ENCODE measurements around the gene TAF3.

TAF3 gene

GRCh38 chr10:7881119-7881518 is 62.8 kb downstream of the TAF3 start:
- DNase-seq = no peak

DNA sequence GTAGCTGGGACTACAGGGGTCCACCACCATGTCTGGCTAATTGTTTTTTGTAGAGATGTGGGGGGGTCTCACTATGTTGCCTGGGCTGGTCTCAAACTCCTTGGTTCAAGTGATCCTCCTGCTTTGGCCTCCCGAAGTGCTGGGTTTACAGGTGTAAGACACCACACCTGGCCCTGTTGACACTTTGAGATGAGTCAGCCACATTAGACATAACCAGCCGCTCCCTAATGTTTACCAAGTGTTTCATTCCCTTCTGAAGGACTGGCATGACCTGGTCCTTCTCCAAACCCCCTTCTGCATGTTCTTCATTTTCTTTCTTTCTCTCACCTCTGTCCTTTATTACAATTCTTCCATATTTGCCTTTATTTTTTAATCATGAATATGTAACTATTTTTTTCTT is 67.8 kb downstream of the TAF3 start:
- DNase-seq = no peak

- DNase-seq = no peak
Observed at GRCh38 chr10:7887174-7887816, 69.0 kb downstream of the TAF3 start.

DNA sequence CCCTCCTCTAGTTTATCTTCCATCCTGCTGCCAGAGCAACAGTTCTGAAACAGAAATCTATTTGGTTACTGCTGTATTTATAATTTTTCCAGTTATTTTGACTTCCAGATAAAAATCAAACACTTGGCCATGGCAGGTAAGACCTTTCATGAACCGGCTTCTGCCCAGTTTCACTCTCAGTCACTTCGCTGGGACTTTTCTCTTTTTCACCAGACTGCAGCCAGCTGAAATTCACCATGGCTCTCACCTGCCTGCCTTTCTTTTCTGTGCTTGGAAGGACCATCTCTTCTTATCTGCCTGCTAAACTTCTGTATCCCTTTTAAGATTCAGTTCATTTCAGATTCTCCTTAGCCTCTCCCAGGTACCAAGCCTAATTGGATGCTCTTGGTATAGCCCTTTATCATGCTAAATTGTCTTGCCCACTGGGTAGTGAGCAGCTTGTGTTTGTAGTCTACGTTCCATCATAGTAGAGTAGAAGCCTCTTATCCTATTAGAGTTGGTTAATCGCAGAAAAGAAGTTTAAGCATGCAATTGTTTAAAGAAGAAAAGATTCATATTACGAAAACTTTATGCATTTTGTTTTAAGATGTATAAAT is 71.7 kb downstream of the TAF3 start:
- no peak for DNase-seq

- no peak for DNase-seq
Observed at GRCh38 chr10:7890781-7891180, 72.5 kb downstream of the TAF3 start.

DNA sequence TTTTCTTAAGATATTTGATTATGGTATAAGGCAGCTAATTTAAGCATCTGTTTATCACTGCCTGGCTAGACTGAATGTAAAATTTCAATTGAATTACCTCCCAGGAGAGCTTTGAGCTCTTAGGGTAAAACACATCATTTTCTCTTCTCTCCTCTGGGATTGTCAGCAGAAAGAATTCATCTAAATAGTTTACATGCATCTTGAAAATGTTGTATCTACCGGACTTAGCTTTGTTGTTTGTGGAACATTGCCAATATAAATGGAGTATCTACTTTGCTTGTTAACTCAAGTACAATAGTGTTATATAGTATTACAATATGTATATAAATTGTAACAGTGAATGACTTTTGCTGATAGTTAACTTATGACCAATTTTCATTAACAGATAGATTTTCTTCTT is 73.3 kb downstream of the TAF3 start:
- DNase-seq = no peak

- no peak for DNase-seq
Observed at GRCh38 chr10:7892146-7892545, 73.8 kb downstream of the TAF3 start.

DNA sequence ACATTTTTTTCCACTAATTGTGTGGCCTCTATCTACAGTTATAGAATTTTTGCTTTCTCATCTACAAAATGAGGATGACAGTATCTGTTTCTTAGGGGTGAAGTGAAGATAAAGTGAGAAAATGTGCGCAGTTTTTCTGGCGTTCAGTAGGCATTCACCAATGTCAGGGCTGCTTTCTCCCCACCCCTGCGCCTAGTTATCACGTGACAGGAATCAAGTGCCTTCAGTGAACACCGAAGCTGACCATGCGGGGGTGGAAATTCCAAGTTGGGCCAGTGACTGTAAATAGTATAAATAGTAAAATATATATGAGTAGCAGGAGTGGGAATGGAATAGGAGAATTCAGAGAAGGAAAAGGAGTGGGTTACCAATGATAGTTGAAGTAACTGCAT is 77.4 kb downstream of the TAF3 start:
- DNase-seq = no peak

GRCh38 chr10:7896297-7896696 is 78.0 kb downstream of the TAF3 start:
- DNase-seq = no peak

- DNase-seq = no peak
Observed at GRCh38 chr10:7901256-7901655, 83.0 kb downstream of the TAF3 start.

- no peak for DNase-seq
Observed at GRCh38 chr10:7902413-7902812, 84.1 kb downstream of the TAF3 start.

GRCh38 chr10:7903851-7904250 is 85.5 kb downstream of the TAF3 start:
- no peak for DNase-seq

- no peak for DNase-seq
Observed at GRCh38 chr10:7906128-7906527, 87.8 kb downstream of the TAF3 start.

DNA sequence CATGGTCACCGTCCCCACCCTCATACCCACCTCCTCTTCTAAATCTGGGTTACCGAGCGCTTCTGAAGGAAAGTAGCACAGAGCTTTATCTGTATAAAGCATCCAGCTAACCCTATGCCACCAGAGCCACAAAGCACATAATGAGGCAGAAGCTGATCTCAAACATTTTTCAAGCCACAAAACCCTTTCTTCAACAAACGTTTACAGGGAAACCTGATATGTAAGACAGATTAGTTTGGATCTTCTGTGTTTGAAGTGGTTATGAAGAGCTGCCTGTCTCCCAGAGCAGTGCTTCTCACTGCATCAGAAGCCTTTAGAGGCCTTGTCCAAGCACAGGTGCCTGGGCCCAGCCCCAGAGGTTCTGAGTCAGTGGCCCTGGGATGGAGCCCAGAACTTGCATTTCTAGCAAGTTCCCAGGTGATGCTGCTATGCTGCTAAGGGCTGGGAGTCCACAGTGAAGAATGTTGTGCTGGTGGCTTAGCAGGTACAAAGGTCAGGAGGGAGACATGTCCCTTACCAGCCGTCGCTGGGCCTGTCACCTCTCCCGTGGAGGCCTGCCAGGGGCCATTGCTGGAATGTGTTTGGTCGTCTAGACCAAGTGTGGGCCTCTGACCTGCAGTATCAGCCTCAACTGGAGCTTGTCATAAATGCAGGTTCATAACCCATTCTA is 90.4 kb downstream of the TAF3 start:
- no peak for DNase-seq

DNA sequence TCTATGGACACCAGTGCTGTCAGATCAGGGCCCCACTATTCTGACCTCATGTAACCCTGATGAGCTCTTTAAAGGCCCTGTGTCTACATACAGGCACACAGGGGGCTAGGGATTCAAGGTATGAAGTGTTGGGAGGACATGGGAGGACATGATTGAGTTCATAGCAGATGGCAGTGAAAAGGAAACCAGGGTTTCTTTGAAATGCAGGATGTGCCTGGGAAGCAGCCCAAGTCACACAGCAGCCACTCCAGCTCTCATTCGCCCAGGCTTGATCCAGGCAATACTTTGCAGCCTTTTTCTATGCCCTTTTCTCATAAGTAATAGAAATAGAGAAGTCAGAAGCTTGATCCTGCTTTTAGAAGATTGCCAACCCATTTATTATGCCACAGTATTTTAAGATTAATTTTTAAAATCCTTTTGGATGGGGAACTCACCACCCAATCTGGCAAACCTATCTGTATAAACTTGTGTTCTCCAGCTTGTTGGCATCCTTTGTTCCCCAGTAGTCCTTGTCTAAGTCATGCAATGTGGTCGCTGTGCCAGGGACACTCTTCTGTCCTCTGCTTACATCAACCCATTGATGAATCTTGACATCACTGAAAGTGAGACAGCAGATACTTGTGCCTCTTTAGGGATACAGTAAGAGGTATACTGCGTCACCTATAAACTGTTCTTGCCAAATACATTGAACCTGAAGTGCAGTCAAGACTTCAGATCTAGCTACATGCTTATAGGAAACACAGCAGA is 95.0 kb downstream of the TAF3 start:
- DNase-seq = no peak

DNA sequence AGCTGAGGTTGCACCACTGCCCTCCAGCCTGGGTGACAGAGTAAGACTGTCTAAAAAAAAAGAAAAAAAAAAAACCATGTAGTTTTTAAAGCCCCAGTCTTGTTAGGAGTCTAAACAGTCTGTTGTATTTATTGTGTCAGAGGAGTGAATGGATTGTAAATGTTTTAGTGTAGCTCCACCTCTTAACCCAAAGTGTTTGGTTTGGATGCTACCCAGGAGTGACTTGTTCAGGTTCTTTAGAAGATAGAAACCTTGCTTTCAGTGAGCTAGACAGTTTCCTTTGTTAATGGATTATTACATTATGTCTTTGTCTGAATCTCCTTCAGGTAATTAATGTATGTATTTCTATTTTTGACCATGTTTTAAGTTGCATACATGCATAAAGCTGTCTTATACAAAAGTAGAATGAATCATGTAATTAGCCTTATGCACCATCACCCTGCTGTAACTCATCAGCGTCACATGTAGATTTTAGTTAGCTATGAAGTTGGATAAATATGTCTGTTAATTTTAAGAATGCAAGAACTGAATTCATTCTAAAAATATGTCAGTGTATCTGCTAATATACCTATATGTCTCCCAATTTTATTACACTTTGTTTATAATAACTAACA is 97.7 kb downstream of the TAF3 start:
- no peak for DNase-seq

GRCh38 chr10:7917736-7918135 is 99.4 kb downstream of the TAF3 start:
- no peak for DNase-seq

DNA sequence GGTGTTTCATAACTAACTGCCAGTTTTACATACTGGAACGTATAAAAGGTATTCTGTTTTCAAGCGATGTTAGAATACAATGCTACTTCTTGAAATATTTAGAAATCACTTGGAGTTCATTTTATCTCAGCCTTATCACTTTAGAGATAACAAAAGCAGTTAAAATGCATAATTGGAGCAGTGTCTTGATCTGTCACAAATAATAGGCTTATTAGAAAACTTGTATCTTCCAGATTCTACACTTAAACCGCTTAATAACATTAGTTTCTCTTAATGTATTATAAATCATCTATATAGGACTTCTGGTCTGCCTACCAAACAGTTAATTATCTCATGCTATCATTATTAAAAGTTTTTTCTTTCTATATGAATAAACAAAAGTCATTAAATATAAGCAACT is 104.4 kb downstream of the TAF3 start:
- no peak for DNase-seq

DNA sequence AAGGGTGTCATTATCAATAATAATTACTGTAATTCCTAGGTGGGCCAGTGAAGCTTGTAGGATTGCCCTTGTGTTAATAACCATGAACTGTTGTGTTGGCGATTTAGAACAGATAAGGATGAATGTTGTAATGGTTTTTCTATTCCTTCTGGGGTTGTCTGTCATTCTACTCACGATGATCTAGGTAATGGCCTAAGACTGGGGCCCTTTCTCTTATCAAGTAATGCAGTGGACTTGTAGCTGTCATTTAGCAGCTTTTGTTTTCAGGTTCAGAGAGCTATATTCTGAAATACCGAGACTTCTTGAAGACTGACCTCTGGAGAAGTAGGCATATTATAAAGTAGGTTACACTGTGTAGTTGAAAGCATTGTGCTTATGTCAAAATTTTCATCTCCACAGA is 110.2 kb downstream of the TAF3 start:
- no peak for DNase-seq

DNA sequence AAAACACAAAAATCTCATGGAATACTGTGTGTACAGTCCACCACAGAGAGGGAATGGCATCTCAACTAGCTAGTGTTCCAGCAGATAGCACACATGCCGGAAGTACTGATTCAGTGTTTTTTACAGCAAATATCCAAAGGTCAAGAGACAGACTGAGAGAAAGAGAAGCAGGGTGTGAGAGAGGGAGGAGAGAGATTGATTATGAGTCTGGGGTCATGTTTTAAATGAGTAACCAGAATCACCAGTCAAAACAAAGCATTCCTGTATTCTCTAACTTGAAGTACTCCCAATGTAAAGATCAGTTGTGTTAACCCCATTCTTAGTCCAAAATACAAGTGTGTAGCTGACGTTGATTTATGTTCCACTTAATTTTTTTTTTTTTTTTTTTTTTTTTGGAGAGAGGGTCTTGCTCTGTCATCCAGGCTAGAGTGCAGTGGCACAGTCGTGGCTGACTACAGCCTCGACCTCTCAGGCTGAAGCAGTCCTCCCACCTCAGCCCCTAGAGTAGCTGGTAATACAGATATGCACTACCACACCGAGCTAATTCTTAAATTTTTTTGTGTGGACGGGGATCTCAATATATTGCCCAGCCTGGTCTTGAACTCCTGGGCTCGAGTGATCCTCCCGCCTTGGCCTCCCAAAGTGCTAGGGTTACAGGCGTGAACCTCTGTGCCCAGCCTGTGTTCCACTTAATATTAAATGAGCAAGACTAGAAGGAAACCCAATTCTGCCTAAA is 114.2 kb downstream of the TAF3 start:
- DNase-seq = no peak

DNA sequence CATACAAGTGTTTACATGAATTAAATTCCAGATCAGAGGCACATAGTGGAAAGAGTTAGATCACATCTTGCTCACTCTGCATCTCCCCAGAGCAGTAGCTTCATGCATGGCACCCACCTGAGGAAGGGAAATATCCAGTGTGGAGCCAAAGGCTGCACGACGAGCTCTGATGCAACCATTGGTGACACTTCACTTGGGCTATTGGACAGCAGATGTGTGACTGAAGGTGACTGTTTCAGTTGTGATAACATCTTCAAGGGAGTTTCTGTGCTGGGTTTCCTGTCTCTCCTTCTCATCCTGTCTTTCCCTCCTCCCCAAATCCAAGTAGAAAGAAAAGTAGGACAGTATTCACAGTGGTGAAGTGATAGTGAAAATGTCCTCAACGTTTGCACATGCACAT is 115.0 kb downstream of the TAF3 start:
- no peak for DNase-seq

DNA sequence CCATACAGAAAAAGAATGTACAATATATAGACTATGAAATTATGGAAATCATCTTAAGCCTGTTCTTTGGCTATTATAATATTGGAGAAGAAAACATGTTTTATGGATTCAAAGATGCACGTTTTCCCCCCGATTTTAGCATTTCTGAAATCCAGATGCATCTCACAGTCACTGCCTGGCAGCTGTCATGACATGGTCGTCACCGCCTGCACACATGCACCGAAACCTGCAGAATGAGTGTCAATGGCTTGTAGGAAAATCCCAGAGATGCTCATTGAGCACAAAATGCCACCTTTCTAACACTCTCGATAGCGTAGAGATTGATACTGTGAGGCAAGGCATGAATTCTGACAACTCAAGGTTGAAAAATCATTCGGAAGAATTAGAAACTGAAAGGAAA is 115.5 kb downstream of the TAF3 start:
- DNase-seq = no peak
